C4-2B (cell line): Measurements from ENCODE around the gene DDIT3.

Experiments
- CTCF ChIP-seq: fragments of 450-650 bp; conservative IDR thresholded peaks from 2 replicates; pipeline ENCODE4 v1.5.1; 2017; ENCODE audit warnings: mild to moderate bottlenecking
- ZFX ChIP-seq: fragments of 450-650 bp; IDR thresholded peaks from 2 replicates; pipeline ENCODE4 v1.6.1; 2017

GRCh38 chr12:57467212-57467874, 53.0 kb downstream of the DDIT3 start:
- TF ChIP-seq CTCF (no peak), ZFX (no peak)
